Activated CD4-positive, alpha-beta T cell treated with anti-CD3 and anti-CD28 coated beads, Interleukin-10, Interleukin-2, amounts not matched to agents 100 ng/mL and 50 ng/mL, durations not matched to agents 16 hours and 8 hours (primary cell): Measurements from ENCODE around the gene PZP.
A peak's percentile ranks its signal among the peaks of the same experiment; 100 is the strongest.

Experiments used
- DNase-seq: peaks from one replicate; pipeline ENCODE4 v3.0.0-alpha.2; 2020

Gene PZP

DNA sequence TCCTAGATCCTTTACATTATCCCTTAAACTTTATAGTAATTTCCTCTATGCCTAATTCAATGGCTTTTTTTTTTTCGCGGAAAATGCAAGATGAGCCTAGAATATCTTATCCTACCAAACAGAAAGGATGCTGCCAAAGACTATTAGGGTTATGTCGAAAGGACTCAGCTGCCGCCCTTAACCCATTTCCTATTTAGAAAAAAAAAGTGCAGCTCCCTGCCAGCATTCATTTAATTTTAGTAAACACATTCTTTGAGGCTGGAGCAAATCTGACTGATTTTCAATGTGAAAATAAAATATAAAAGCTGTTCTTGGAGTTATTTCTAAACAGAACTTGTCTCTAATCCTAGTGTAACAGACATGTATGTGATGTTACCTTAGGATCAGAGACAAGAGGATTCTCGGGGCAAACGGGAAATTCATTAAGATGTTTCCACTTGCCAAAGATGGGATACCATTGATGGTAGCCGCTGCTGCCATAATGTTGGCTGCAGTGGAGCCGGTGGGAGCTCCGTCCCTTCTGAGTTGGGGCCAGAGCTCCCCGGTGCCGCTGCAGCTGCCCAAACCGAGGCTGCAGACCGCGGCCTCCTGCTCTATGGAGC, 84.3 kb downstream of the PZP start:
- no peak for DNase-seq

DNA sequence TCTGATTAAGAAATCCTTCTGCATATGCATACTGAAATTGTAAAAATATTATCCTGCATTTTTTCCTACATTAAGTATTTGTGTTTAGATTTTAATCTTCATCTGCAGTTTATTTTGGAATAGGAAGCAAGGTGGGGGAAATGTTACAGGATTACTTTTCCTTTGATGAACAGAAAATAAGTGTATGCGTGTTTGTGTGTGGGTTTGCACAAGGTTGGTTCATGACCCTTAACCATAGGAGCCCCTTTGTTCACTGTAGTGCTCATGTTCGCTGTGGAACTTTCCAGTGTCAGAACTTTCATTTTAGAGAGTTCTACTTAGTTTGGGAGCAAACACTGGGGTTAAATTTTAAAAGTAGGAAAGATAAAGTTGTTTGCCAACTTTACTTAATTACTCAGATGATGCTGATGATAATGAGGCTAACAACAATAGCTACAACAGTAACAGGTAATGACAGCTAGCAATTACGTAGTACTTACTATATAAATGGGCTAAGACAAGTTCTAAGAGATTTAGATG, 86.0 kb downstream of the PZP start:
- no peak for DNase-seq

- DNase-seq = no peak
These were observed 87.6 kb downstream of the PZP start for GRCh38 chr12:9120487-9121184.

GRCh38 chr12:9118158-9118557, 90.0 kb downstream of the PZP start:
- no peak for DNase-seq

DNA sequence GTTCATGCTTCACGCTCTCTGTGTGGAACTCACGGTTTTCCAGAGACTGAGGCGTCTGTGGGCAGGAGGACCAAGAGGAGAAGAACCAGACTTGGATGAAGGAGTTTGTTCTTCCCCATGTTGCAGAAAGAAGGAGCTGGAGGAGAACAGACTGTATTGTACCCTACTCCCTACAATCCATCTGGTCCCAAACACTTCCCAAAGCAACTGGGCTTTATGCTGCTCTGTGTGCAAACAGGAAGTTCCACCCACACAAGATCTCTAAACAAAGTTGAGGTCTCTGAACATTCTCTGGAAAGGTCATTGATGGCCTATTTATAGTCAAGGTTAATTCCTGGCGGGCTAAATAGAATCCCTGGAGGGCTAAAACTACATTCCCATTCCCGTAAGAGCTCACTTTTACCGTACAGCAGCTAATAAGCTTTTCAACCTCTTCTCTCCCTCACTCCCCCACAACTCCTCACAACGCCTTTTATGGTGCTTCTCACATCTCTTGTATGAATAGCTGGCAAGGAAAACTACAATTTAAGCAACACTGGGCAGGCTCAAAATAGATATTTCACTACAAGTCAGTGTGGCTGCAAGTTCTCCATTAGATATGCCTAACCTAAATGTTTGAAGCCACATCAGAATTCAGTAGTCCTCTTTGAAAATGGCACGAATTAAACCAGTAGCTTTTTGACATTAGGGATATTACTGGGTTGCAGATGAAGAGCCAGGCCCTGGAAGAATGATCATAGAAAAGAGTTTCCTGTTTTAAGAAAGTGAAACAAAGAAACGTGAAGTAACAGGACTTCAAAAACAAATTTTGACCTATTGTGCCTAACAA, 92.2 kb downstream of the PZP start, which contains the start of gene A2M:
TSS of gene A2M (minus strand) at position 189 of the 829 bp plus-strand sequence. CDS start at position 119, 70 bp downstream.
- no peak for DNase-seq

DNA sequence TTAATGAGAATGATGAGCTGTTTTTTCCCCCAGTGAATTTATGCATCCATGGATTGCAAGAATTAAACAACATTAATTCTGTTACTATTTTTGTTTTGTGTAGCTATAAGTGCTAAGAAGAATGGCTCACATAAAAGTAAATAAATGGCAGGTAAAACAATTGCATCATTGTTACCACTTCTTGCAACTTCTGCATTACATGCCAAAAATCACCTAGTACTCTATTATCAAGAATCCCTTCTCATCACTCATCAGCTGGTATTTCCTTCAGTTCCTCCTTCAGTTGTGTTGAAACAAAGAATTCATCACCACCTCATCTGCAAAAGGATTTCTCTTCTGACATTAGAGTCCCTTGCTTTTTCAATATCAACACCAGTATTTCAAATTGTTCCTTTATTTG, 93.2 kb downstream of the PZP start:
- no peak for DNase-seq

- no peak for DNase-seq
These were observed 94.2 kb downstream of the PZP start for GRCh38 chr12:9113987-9114309.

DNA sequence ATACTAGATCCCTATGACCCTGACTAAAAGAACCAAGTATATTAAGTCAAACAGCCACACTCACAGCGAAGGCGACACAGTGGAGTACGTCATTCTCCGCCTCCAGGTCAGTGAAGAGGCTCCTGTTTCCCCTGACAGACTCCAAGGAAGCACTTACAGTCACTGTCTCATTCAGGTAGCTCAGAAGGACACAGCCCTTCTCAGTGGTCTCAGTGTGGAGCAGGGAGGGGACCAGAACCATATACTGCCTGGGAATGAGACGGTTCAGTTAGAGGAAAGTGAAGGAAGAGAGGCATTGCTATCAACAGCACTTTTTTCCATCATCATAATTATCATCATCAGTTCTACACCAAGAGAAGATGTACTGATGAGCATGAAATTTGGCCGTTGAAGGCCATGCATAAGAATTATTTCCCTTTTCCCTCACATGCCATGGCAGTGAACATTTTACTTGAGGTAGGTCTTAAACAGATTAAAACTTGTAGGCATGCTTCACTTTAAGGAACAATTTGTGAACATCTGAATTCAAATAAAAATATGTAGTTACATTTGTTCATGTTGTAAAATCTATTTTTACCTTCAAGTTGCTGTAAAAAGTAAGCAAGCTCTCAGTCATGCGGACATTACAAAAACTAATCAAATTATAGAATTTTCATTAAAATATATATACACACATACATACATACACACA, 94.8 kb downstream of the PZP start:
- DNase-seq = no peak

DNA sequence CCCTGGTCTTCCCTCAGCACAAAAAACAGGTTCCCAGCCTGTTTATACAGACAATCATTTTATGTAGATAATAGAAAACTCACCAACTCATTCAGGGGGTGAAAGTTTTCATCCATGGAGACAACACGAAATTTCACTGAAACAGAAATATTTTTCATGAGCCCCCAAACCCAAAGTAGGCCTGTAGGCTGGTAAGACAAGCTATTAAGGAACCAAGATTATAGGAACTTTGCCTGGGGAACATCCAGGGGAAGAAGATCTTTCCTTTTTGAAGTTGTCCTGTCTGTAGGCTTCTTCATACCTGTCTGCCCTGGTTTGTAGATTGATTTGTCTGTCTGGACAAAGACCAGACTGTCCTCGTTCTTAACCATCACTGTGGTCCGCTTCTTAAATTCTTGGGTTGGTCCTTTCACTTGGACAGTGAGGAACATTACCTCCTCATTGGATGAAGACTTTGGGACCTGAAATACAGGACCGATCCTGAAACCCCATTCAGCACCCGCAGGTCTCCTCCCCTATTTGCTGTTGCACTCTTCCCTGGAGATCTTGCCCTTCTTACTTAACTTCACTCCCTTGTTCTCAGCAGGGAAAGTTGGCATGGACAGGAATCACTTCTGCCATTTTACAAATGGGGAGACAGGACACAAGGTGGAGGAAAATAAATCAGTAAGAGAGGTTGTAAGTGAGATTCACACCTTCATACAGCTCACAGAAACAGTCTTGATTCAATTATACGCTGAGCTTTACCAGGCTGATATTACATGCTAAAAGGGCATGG, 95.9 kb downstream of the PZP start:
- no peak for DNase-seq

GRCh38 chr12:9111525-9111924, 96.7 kb downstream of the PZP start:
- no peak for DNase-seq

GRCh38 chr12:9109737-9110491, 98.3 kb downstream of the PZP start:
- DNase-seq = no peak

GRCh38 chr12:9109213-9109522, 99.0 kb downstream of the PZP start:
- DNase-seq = no peak

GRCh38 chr12:9108504-9109212, 99.5 kb downstream of the PZP start:
- DNase-seq = no peak

DNA sequence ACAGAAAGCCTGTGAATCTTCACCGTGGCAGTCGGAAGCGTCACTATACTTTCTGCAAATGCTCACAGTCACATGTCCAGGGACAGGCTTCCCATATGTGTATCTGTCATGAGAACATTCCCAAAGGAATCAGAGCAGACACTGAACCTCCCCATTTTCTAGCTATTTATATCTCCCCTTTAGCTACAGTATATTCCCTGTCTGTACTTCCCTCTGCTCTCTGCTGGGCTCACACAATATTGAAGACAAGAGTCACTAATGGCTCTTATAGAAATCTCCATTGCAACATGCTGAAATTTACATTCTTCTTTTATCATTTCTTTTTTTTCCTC, 100.7 kb downstream of the PZP start:
- no peak for DNase-seq

DNA sequence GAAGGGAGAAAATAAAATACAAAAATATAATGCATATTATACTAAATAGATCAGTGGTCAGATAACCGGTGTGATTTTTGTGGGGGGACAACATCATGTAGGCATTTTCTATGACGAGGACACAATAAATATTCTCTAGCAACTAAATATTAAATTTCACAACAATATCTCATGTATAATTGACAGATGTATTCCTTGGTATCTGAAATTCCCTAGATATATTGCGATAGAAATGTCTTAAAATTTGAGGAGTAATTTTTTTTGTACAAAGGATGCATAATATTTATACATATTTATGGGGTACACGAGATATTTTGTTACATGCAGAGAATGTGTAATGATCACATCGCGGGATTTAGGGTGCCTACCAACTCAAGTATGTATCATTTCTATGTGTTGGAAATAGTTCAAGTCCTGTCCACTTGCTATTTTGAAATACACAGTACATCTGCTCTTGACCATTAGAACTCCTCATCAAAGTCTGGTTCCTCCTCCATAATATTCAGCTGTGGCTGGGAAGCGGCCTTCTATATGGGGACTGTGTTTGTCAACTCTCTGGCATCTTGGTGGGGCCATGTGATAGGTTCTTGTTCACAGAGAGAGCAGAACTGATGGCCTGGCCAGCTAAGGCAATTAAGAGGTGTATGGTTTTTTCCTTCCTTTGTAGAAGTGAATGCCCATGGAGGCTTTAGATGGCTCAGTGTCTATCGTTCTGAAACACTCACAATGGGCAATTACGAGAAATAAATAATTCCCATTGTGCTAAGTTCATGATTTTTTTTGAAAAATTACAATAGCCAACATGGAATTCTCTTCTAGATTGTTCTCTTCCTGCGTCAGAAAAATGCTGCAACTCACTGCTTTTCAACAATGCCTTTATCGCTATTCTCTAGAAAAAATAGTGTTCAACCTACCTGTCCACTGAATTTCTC, 101.3 kb downstream of the PZP start:
- DNase-seq = no peak

- DNase-seq = no peak
These were observed 102.1 kb downstream of the PZP start for GRCh38 chr12:9106067-9106466.

DNA sequence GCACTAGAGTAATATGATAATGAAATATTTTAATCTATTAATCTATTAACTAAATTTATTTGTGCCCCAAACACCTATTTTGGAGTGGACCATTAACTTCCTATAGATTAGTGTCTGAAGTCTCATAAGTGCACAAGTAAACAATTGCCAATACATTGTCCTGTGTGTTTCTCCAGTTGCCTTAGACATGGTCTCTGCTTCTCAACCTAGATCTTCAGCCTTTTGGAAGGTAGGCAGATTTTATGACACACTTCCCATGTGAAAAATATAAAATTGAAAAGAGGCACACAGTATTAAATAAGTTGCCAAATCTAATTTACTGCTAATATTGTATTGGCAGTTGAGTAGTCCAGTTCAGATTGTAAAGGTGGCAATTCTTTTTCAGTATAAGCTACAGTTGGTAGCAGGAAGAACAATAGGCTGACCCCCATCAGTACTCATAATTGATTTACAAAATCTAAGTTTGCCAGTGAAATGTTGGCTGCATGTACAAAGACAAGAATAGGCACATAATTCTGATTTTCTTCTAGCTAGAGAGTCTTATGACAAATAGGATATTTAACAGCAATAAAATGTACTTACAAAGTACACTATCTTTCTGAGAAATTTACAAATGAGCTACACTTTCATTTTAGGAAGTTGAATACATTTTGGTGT, 103.3 kb downstream of the PZP start:
- DNase-seq = no peak

DNA sequence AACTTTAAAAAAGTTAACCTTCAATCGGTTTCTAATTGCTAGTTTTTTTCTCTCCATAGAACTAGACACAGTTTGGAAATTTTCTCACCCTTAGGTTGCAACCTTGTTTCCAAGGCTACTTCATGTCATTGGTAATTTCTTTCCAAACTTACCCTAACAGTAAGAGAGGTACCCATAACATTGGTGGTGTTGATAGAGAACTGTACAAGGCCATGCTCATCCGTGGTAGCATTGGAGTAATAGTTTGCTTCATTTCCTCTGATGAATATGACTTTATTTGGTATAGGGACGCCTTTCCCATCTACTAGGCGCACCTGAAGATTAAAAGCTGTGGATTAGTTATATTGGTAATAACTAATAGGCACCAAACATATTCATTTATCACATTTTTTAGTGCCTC, 104.1 kb downstream of the PZP start:
- DNase-seq = no peak

GRCh38 chr12:9103050-9103849, 104.9 kb downstream of the PZP start:
- peak; percentile 14 for DNase-seq
